Measurements from ENCODE around the gene DUSP1. TPM values are rescaled to one million over a fixed set of nuclear protein-coding genes. Genes with fewer than 3 reads are reported as not detected.

Gene DUSP1
- total and polyA plus RNA-seq, 10 of the 15 experiments (the other 5 are each of a cell fraction or from before 2014, with no cell fraction given) = 1.4 to 6.2 (median 3.9) TPM

DNA sequence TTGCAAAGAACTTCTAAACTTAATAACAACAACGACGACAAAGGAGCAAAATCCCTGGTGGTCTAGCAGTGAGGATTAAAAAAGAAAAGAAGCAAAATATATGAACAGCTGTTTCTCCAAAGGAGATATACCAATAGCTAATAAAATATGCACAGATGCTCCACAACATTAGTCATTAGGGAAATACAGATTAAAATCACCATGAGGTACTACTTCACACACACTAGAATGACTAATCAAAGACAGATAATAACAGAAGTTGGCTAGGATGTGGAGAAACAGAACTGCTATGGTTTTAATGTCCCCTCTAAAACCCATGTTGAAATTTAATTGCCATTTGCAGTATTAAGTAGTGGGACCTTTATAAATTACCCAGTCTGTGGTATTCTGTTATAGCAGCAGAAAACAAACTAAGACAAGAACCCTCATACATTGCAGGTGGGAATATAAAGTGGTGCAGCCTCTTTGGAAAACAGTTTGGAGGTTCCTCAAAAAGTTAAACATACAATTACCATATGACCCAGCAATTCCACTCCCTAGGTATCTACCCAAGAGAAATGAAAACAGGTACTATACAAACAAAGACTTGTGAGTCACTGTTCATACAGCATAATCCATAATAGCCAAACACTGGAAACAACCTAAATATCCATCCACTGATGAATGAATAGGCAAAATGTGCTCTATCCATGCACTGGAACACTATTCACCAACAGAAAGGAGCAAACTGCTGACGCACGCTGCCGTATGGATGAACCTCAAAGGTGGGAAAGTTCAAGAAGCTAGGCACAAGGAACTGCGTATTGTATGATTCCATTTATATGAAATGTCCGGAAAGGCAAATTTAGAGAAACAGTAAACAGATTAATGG, 11.4 kb upstream of the DUSP1 start:
- ChIA-PET POLR2A (interaction anchor here (0.6 to 1.5 kb wide), 2 partner anchors 11 to 25 kb away, joined by 4 to 5 read pairs; partner anchors contain the start of gene DUSP1), RAD21 (ENCODE audit: unreplicated experiment) (interaction anchor here (0.6 kb wide), 1 partner anchor 12 kb away, joined by 4 read pairs; no protein-coding TSS in a partner anchor), CTCF (no interaction called here), SMC1A (ENCODE audit: uncharacterized antibody, unreplicated experiment) (interaction anchor here (0.8 to 1.2 kb wide), 2 partner anchors 16 to 25 kb away, joined by 3 read pairs; no protein-coding TSS in a partner anchor)
- Histone ChIP-seq H3K4me2 (ENCODE audit: control insufficient read depth, insufficient read depth) (no peak overlapping the region), H3K36me3 (ENCODE audit: control insufficient read depth in 2 of 2, insufficient read depth in 2 of 2, low read length in 1 of 2) (no peaks in the 10 kb centered on the region), H4K20me1 (ENCODE audit: control insufficient read depth, insufficient read depth) (no peaks in the 10 kb centered on the region), H2AFZ (ENCODE audit: control insufficient read depth, low read depth, low read length) (no peak overlapping the region), H3K79me2 (ENCODE audit: control insufficient read depth, insufficient read depth, low read length) (no peaks in the 10 kb centered on the region), H3K4me3 (no peak overlapping the region), H3K9me3 (replicated peaks; ENCODE audit: control insufficient read depth, insufficient read depth, low read length) (no peaks in the 10 kb centered on the region), H3K4me1 (ENCODE audit: control insufficient read depth, insufficient read depth, low read length) (peaks cover 9% of the 10 kb centered on the region), H3K27me3 (replicated peaks in 1 of 2; ENCODE audit: control insufficient read depth in 2 of 2, insufficient read depth in 2 of 2, low read length in 1 of 2) (no peaks in the 10 kb centered on the region), H3K9ac (ENCODE audit: control insufficient read depth, insufficient read depth, low read length) (no peak overlapping the region), H3K27ac (ENCODE audit: control insufficient read depth, insufficient read depth) (no peak overlapping the region)
- no peak for FAIRE-seq
- no peak for DNase-seq (ENCODE audit: low read depth, low spot score)
- 63% methylated on average over 7 of the region's 7 CpGs for WGBS (ENCODE audit: insufficient coverage, insufficient replicate concordance, low lambda C conversion rate, missing lambda C conversion rate)
- in situ Hi-C loops (cut with MboI) = no loop called here
- intact Hi-C loops (cut with micrococcal nuclease; ENCODE audit: unreplicated experiment) = no loop called here
- BruUV-seq (replicated peaks) = no TSS peak
- no peak for ATAC-seq
- TF ChIP-seq CEBPZ (IDR thresholded peaks at IDR 0.05; ENCODE audit: low read depth, low read length) (no peak), BCL11A (IDR thresholded peaks at IDR 0.05; ENCODE audit: low read depth, low read length) (no peak), PBX3 (IDR thresholded peaks at IDR 0.05; ENCODE audit: insufficient replicate concordance, low read depth, low read length) (no peak), RAD21 (IDR thresholded peaks at IDR 0.05; ENCODE audit: insufficient read depth, low read depth, low read length) (no peak), SP1 (IDR thresholded peaks at IDR 0.05; ENCODE audit: low read depth, low read length) (no peak), PML (IDR thresholded peaks at IDR 0.05; ENCODE audit: low read length) (no peak), JUND (IDR thresholded peaks at IDR 0.05; ENCODE audit: low read depth, low read length) (no peak), ZNF24 (IDR thresholded peaks at IDR 0.05) (no peak)
- TF ChIP-seq, protein P1, sequence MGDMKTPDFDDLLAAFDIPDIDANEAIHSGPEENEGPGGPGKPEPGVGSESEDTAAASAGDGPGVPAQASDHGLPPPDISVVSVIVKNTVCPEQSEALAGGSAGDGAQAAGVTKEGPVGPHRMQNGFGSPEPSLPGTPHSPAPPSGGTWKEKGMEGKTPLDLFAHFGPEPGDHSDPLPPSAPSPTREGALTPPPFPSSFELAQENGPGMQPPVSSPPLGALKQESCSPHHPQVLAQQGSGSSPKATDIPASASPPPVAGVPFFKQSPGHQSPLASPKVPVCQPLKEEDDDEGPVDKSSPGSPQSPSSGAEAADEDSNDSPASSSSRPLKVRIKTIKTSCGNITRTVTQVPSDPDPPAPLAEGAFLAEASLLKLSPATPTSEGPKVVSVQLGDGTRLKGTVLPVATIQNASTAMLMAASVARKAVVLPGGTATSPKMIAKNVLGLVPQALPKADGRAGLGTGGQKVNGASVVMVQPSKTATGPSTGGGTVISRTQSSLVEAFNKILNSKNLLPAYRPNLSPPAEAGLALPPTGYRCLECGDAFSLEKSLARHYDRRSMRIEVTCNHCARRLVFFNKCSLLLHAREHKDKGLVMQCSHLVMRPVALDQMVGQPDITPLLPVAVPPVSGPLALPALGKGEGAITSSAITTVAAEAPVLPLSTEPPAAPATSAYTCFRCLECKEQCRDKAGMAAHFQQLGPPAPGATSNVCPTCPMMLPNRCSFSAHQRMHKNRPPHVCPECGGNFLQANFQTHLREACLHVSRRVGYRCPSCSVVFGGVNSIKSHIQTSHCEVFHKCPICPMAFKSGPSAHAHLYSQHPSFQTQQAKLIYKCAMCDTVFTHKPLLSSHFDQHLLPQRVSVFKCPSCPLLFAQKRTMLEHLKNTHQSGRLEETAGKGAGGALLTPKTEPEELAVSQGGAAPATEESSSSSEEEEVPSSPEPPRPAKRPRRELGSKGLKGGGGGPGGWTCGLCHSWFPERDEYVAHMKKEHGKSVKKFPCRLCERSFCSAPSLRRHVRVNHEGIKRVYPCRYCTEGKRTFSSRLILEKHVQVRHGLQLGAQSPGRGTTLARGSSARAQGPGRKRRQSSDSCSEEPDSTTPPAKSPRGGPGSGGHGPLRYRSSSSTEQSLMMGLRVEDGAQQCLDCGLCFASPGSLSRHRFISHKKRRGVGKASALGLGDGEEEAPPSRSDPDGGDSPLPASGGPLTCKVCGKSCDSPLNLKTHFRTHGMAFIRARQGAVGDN (IDR thresholded peaks at IDR 0.05) = no peak
- TF ChIP-seq, protein P2, sequence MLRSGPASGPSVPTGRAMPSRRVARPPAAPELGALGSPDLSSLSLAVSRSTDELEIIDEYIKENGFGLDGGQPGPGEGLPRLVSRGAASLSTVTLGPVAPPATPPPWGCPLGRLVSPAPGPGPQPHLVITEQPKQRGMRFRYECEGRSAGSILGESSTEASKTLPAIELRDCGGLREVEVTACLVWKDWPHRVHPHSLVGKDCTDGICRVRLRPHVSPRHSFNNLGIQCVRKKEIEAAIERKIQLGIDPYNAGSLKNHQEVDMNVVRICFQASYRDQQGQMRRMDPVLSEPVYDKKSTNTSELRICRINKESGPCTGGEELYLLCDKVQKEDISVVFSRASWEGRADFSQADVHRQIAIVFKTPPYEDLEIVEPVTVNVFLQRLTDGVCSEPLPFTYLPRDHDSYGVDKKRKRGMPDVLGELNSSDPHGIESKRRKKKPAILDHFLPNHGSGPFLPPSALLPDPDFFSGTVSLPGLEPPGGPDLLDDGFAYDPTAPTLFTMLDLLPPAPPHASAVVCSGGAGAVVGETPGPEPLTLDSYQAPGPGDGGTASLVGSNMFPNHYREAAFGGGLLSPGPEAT (IDR thresholded peaks at IDR 0.05; ENCODE audit: low read depth) = no peak

Measured in GM12878 (cell line).